Fibroblast of upper back skin (primary cell): ENCODE measurements around the gene KRTAP4-11.
"Not testable (repeated sequence)": the region's sequence is repeated elsewhere in the genome, so short reads cannot be mapped to it uniquely, and the experiment has no call there.

Experiments
- DNase-seq: peaks from one replicate; pipeline ENCODE4 v3.0.0-alpha.2; 2013

Gene KRTAP4-11

DNA sequence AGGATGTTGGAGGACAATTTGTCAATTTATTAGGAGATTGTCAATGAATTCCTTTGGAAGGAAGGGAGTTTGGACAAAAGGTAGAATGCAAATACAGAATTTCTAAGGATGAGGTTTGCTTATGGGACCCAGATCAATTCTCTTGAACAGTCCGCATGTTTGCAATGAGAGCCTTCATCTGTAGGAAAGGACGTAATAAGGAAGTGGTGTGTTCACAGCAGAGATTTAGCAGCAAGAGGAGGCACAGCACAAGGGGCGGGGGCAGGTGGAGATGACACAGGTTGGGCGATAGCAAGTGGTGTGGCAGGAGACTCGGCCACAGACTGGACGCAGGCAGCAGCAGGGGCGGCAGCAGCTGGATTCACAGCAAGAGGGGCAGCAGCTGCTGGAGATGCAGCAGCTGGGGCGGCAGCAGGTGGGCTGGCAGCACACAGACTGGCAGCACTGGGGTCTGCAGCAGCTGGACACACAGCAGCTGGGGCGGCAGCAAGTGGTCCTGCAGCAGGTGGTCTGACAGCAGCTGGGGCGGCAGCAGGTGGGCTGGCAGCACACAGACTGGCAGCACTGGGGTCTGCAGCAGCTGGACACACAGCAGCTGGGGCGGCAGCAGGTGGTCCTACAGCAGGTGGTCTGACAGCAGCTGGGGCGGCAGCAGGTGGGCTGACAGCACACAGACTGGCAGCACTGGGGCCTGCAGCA is 5.3 kb upstream of the KRTAP4-11 start:
- DNase-seq, result not testable (repeated sequence)

DNA sequence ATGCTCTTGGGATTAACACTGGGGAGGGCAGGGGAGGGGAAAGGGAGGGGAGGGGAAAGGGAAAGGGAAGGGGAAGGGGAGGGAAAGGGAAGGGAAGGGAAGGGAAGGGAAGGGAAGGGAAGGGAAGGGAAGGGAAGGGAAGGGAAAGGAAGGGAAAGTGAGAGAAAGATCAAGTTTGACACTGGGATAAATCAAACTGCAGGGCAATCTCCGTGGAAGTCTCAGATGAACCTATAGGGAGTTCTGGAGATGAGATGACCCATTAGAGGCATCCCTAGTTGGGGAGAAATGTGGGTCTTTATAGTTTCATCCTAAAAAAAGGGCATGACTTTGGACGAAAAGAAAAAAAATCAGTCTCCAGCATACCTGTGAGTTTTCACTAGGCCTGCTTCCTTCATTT is 3.6 kb upstream of the KRTAP4-11 start:
- no peak for DNase-seq

DNA sequence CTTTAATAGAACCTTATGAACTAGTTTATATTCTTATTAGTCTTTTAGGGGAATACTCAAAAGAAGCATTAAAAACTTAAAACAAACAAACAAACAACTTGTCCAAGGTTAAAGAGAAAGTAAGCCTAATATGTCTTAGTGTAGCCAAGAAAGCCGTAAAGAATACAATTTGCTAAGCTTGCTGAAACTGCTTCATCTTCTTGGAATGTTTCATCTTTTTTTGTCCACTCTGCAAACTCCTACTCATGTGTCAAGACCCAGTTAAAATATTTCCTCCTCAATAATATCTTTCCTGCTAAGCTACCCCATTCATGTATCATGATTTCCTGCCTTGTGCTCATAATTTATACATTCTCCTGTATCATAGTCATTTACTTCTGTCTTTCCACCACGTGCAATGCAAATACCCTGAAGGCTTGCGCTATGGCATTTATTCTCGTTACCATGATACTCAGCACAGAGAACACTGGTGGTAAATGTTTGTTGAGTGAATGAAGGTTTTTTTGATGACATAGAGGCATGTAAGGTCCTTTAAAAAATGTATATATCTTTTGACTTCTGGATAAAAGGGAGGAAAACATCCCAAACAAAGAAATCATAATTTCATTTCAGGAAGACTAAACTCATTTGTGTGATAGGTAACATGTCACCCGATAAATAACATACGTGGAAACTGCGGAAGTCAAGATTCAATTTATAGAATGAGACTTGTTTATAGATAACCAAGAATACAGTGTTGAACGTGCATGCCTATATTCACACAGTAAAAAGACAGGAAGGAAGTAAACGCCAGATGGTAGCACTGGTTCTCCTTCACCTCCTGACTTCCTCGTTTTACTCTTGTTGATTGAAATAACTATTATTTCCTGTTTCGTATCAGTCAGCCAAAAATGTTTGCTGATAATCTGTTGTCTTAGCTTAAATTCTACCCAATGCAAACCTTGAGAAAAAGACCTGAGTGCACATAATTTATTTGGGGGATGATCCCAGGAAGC is 1.8 kb upstream of the KRTAP4-11 start:
- DNase-seq, result peak; percentile 54

DNA sequence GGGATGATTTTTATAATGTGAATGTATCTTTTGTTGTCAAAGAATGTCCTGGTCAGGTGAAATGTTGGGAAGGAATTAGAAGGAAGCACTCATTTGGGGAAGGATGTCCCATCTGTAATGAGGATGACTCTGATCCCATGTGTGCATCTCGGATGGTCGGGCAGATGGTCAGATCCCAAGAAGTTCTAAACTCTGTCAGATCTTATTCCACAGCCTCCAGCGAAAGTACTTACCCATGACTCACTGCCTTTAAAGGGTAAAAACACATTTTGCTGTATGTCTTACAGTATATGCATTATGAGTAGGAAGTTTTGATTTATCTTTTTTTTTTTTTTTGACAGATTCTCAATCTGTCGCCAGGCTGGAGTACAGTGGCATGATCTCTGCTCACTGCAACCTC is 548 bp upstream of the KRTAP4-11 start:
- DNase-seq, result peak; percentile 52

DNA sequence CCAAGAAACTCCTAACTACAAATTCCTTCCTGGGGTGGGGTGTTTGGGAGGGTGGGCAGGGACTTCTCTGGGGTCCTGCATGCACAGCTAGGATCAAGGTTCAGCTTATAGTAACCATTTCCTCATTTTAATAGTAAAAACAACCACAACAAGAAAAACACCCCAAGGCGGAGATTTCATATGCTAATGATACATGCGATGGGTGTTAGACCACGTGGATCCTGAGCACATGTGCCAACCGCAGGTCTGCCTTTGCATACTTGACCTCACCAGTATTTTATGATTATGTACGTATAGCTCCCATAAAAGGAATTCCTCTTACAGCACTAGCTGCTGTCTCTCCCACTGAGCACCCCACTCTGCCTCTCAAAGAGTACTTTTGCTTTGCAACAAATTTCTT is 1.9 kb downstream of the KRTAP4-11 start:
- peak; percentile 59 for DNase-seq

DNA sequence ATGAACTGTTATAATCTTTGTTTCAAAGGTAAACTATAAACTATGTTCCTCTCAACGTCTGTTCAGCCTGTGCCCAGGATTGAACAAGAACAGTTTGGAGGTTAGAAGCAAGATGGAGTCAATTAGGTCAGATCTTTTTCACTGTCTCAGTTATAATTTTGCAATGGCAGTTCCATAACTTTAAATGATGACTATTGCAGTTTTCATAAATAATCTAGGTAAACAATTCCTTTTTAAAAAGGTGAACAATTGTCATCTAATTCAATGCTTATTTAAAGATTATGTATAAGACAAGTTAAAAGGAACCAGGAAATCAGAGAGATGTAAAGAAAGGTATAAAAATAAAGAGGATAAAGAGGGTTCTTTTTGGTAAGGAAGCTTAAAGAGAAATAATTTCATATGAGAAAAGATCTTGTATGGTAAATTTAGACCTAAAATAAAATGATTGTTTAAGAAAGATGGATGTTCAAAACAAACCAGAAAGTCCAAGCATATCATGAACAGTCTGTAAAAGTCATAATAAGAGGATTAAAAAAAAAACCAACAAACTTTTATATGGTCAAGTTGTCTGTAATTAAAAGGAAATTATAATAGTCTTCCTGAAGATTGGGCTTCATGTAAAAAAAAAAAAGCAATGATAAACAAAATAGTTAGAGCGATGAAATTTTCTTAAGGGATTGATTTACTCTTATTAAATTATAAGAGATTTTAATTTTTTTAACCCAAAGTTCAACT is 6.9 kb downstream of the KRTAP4-11 start:
- DNase-seq, result no peak

DNA sequence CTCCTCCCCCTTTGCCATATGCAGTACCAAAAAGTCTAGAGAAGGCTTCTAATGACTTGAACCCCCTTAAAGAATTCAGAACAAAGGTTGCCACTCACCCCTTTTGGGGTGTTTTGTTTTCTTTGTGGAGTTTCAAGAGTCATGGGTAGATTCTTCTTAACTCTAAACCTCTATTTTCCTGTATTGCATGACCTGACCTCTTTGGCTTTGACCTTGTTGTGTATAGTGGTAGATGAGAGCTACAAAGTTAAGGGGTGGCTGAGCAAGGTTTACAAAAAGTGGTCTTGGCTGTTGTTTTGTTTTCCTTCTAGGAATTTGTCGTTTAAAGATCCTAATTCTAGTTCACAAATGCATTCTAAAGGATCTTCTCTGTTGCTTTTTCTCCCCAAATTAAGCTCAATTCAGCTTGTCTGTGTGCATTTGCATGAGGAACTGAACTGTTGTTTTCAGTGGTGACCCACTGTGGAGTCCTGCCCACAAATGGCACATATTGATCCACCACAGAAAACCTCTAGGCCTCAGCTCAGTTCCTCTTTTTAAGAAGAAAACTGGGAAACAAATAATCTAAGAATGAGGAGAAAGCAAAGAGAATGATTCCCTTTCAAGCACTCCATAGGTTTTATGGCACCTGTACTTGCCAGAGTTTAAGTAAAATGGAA is 9.3 kb downstream of the KRTAP4-11 start:
- not testable (repeated sequence) for DNase-seq

DNA sequence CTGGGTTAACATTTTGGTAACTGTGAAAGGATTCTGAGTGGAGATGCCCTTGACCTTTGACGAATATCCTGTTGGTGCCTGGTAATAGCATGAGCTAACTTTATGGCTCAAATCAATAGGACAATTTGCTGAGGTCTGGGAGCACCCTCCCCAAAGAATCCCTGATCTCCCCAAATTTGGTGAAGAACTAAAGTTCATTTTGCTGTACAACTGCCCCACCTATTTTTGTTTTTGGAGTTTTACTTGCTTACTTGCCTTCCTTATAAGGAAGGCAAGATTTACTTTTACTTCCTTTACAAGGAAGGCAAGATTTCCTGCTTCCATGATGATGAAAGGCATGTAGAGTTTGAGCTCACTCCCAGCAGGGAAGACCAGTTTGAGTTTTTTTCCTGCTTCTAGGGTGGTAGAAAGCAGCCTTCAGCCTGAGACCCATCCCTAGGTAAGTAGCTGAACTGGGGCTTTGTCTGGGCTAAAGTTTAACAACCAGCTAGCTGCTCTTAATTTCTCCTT is 10.2 kb downstream of the KRTAP4-11 start:
- no peak for DNase-seq

DNA sequence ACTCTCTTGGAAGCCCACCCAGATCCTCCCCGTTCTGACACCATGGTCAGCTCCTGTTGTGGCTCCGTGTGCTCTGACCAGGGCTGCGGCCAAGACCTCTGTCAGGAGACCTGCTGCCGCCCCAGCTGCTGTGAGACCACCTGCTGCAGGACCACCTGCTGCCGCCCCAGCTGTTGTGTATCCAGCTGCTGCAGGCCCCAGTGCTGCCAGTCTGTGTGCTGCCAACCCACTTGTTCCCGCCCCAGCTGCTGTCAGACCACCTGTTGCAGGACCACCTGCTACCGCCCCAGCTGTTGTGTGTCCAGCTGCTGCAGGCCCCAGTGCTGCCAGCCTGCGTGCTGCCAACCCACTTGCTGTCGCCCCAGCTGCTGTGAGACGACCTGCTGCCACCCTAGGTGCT is 12.8 kb downstream of the KRTAP4-11 start, which contains the start of gene KRTAP4-9:
Gene KRTAP4-9, plus strand, starts transcription at position 43 of the 400 bp plus-strand sequence. Its CDS starts 0 bp downstream, at position 43.
- not testable (repeated sequence) for DNase-seq

DNA sequence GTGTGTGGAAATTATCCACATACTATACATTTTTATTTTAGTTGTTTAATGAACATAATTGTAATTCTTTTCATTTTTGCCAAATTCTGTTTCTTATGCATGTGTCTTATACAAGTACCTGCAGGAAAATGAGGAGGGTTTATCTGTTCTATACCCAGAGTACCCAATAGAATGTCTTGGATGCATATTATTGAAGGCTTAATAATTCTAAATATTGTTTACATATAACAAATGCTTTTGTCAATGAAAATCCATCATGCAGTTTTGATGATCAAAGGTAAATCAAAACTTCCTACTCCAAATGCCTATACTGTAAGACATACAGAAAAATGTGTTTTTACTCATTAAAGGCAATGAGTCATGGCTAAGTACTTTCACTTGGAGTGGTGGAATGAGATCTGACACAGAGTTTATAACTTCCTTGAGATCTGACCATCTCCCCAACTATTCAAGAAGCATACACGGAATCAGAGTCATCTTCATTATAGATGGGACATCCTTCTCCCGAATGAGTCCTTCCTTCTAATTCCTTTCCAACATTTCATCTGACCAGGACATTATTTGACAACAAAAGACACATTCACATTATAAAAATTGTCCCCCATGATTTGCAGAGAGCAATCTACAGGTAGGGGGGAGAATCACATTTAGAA is 13.7 kb downstream of the KRTAP4-11 start:
- DNase-seq, result peak; percentile 83

DNA sequence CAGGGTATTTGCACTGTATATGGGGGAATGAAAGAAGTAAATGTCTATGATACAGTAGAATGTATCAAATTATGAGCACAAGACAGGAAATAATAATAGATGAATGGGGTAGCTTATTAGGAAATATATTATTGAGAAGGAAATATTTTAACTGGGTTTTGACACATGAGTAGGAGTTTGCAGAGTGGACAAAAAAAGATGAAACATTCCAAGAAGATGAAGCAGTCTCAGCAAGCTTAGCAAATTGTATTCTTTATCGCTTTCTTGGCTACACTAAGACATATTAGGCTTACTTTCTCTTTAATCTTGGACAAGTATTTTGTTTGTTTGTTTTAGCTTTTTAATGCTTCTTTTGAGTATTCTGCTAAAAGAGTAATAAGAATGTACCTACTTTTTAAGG is 14.3 kb downstream of the KRTAP4-11 start:
- DNase-seq, result no peak

DNA sequence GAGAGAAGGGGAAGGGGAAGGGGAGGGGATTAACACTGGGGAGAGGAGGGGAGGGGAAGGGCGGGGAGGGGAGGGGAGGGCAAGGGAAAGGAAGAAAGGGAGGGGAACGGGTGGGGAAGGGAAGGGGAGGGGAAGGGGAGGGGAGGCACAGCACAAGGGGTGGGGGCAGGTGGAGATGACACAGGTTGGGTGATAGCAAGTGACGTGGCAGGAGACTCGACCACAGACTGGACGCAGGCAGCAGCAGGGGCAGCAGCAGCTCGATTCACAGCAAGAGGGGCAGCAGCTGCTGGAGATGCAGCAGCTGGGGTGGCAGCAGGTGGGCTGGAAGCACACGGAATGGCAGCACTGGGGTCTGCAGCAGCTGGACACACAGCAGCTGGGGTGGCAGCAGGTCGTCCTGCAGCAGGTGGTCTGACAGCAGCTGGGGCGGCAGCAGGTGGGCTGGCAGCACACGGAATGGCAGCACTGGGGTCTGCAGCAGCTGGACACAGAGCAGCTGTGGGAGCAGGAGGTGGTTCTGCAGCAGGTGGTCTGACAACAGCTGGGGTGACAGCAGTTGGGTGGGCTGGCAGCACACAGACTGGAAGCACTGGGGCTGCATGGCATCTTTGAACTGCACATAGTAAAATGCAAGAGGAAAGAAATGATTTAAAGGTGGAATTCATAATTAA is 16.4 kb downstream of the KRTAP4-11 start, which contains the start of gene KRTAP4-16:
Gene KRTAP4-16, minus strand, starts transcription at position 624 of the 674 bp plus-strand sequence. Its CDS starts 0 bp downstream, at position 624.
- peak; percentile 16 for DNase-seq

DNA sequence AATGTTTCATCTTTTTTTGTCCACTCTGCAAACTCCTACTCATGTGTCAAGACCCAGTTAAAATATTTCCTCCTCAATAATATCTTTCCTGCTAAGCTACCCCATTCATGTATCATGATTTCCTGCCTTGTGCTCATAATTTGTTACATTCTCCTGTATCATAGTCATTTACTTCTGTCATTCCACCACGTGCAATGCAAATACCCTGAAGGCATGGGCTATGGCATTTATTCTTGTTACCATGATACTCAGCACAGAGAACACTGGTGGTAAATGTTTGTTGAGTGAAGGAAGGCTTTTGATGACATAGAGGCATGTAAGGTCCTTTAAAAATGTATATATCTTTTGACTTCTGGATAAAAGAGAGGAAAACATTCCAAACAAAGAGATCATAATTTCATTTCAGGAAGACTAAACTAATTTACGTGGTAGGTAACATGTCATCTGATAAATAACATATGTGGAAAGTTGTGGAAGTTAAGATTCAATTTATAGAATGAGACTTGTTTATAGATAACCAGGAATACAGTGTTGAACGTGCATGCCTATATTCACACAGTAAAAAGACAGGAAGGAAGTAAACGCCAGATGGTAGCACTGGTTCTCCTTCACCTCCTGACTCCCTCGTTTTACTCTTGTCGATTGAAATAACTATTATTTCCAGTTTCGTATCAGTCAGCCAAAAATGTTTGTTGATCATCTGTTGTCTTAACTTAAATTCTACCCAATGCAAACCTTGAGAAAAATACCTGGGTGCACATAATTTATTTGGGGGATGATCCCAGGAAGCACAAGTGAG is 18.3 kb downstream of the KRTAP4-11 start:
- peak; percentile 81 for DNase-seq

DNA sequence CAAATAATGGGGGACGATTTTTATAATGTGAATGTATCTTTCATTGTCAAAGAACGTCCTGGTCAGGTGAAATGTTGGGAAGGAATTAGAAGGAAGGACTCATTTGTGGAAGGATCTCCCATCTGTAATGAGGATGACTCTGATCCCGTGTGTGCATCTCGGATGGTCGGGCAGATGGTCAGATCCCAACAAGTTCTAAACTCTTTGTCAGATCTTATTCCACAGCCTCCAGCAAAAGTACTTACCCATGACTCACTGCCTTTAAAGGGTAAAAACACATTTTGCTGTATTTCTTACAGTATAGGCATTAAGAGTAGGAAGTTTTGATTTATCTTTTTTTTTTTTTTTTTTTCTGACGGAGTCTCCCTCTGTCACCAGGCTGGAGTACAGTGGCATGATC is 19.7 kb downstream of the KRTAP4-11 start:
- peak; percentile 65 for DNase-seq

DNA sequence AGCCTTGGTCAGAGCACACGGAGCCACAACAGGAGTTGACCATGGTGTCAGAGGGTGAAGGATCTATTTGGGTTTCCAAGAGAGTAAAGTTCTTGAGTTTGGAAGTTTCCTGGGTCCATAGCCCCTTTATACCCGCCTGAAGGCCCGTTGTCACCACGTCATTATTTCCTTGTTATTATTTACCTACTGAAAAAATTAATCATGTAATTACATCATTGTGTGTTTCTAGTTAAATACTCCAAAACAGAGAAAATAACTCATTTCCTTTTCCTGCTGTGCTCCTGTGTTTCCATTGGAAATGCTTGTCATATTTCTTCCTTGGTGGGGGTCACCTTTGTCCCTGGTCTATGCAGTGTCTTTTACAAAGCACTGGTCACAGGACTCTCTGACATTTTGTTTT is 20.1 kb downstream of the KRTAP4-11 start, which contains the start of gene KRTAP4-8:
Gene KRTAP4-8, minus strand, starts transcription at position 101 of the 400 bp plus-strand sequence. Its CDS starts 58 bp downstream, at position 43.
- no peak for DNase-seq

DNA sequence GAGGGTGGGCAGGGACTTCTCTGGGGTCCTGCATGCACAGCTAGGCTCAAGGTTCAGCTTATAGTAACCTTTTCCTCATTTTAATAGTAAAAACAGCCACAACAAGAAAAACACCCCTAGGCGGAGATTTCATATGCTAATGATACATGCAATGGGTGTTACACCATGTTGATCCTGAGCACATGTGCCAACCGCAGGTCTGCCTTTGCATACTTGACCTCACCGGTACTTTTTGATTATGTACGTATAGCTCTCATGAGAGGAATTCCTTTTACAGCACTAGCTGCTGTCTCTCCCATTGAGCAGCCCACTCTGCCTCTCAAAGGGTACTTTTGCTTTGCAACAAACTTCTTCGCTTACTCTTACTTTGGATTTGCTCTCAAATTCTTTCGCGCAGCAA is 22.1 kb downstream of the KRTAP4-11 start:
- DNase-seq, result no peak

DNA sequence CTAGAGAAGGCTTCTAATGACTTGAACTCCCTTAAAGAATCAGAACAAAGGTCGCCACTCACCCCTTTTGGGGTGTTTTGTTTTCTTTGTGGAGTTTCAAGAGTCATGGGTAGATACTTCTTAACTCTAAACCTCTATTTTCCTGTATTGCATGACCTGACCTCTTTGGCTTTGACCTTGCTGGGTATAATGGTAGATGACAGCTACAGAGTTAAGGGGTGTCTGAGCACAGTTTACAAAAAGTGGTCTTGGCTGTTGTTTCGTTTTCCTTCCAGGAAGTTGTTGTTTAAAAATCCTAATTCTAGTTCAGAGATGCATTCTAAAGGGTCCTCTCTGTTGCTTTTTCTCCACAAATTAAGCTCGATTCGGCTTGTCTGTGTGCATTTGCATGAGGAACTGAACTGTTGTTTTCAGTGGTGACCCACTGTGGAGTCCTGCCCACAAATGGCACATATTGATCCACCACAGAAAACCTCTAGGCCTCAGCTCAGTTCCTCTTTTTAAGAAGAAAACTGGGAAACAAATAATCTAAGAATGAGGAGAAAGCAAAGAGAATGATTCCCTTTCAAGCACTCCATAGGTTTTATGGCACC is 29.3 kb downstream of the KRTAP4-11 start:
- not testable (repeated sequence) for DNase-seq

DNA sequence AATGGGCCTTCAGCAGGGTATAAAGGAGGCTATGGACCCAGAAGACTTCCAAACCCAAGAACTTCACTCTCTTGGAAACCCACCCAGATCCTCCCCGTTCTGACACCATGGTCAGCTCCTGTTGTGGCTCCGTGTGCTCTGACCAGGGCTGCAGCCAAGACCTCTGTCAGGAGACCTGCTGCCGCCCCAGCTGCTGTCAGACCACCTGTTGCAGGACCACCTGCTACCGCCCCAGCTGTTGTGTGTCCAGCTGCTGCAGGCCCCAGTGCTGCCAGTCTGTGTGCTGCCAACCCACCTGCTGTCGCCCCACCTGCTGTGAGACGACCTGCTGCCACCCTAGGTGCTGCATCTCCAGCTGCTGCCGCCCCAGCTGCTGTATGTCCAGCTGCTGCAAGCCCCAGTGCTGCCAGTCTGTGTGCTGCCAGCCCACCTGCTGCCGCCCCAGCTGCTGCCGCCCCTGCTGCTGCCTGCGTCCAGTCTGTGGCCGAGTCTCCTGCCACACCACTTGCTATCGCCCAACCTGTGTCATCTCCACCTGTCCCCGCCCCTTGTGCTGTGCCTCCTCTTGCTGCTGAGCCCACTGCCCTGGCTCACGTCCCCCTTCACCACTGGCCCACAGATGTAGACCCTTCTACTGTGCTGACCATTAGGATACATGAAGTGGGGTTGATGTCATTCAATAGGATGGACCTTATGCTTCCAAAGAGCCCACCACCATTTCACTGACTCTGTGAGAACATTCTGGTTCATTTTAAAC is 33.9 kb downstream of the KRTAP4-11 start, which contains the start of gene KRTAP4-7:
Gene KRTAP4-7, plus strand, starts transcription at position 51 of the 757 bp plus-strand sequence. Its CDS starts 57 bp downstream, at position 108.
- DNase-seq, result not testable (repeated sequence)
